Activated T-cell treated with anti-CD3 and anti-CD28 coated beads, Interleukin-2, amount 50 U/mL, for 1 hour (primary cell): ENCODE data around the gene NEDD4.
"Not testable (repeated sequence)": the region's sequence is repeated elsewhere in the genome, so short reads cannot be mapped to it uniquely, and the experiment has no call there.

Source experiments
- DNase-seq: peaks from one replicate; pipeline ENCODE4 v3.0.0-alpha.2; 2020

The NEDD4 gene

GRCh38 chr15:55952501-55953274, 40.7 kb downstream of the NEDD4 start:
- DNase-seq = not testable (repeated sequence)

GRCh38 chr15:55944606-55945005, 48.8 kb downstream of the NEDD4 start:
- not testable (repeated sequence) for DNase-seq

- no peak for DNase-seq
Measured at GRCh38 chr15:55942332-55942731, 51.1 kb downstream of the NEDD4 start.

DNA sequence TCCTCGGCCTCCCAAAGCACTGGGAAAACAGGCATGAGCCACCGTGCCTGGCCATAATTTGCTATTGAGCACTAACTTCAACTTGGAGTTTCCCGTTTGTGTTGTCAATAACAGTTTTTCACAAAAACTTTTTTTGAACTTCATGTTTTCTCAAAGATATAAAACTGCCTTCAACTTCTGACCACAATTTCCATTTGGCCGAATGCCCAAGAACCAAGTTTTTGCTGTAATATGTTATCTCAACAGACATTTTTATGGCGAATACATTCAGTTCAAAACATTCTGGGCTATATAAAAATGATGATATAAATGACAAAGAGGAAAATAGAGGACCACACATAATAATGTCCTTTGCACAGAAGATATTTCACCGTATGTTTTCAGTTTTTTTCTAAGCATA, 56.4 kb downstream of the NEDD4 start:
- DNase-seq = no peak

- no peak for DNase-seq
Measured at GRCh38 chr15:55928955-55929354, 64.5 kb downstream of the NEDD4 start.

DNA sequence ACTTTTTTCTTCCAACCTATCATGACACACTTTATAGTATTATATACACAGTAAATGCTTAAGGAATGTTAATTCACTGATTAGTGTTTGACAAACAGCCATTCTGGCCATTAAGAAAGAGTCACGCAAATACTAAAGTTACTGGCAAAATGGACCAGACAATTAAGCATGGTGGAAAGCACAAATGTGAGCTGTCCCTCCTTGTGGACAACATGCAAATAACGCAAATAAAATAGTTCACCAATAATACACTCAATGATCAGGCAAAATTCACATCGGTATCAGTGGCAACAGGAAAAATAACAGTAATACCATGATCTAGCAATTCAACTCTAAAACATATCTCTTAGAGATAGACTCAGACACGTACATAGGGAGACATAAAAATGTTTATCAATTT, 71.7 kb downstream of the NEDD4 start:
- DNase-seq = no peak

GRCh38 chr15:55917881-55918296, 75.5 kb downstream of the NEDD4 start:
- DNase-seq = no peak

GRCh38 chr15:55916666-55917409, 76.6 kb downstream of the NEDD4 start:
- DNase-seq = no peak

GRCh38 chr15:55915876-55916567, 77.4 kb downstream of the NEDD4 start:
- no peak for DNase-seq

DNA sequence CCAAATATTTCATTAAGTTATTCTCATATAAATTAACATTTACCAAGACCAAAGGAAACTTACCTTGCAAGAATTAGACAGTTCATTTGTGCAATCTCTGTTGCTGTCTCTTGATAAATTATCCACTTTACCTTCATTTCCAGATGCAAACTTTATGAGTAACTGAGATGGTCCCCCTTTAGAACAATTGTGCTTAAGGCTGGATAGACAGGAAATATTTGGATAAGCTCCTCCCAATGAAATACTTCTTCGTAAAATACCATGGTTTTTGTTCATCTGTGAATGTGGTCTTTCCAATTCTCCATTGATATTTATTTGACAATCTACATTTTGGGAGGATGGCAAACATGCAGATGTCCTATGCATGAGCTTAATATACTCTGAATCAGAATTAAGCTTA, 78.2 kb downstream of the NEDD4 start:
- DNase-seq = no peak

- no peak for DNase-seq
Measured at GRCh38 chr15:55914446-55914845, 79.0 kb downstream of the NEDD4 start.

DNA sequence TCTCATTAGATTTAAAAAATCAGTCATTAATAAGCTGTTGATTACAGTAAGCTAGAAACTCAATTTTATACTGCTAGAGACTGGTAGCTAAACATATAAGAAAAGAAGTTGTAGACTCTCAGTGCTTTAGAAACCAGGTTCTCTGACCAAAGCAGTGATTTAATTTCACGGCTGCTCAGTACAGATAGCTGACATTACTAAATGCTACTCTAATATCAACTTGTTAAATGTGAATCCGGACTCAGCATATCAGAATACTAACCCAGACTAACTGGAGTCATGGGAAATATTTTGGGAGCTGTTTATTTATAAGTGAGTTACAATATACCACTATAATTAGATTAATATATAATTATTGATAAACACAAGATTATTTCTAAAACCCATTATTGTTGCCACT, 80.4 kb downstream of the NEDD4 start:
- DNase-seq = no peak

- DNase-seq = no peak
Measured at GRCh38 chr15:55909036-55909811, 84.2 kb downstream of the NEDD4 start.

DNA sequence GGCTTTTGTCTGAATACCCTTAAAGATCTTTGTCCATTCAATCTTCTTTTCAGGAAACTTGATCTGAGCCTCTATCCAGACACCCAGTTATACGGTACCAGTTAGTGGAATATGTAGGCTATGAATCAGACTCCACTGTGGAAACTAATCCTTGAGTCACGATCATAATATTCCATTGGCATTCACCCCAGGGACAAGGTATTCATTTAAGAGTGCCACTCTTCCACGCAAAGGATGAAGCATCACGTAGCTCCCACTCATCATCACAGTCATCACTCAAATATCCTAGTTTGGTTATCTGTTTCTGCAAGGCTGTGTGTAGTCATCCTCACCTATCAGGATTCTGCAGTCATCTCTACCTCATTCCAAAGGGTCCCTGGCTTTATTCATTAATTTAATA, 85.6 kb downstream of the NEDD4 start:
- no peak for DNase-seq

- DNase-seq = no peak
Measured at GRCh38 chr15:55902981-55903380, 90.4 kb downstream of the NEDD4 start.

DNA sequence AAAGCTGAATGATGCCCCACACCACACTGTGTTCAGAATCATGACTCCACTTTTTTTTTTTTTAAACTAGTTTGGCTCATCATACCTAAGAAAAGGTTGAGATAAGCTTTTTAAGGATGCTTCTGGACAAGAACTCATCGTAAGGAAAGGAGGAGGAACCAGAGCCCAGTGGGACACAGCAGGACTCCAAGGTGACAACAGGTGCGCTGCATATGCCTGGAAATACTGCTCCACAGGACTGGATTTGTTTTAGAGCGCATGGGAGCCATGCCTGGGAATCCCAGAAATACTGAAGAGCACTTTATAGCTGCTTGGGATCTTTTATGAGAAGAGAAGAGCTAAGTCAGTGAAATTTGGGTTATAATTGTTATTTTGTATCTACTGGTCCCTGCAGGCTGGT, 93.4 kb downstream of the NEDD4 start:
- no peak for DNase-seq

- no peak for DNase-seq
Measured at GRCh38 chr15:55899537-55899936, 93.9 kb downstream of the NEDD4 start.

GRCh38 chr15:55897560-55898336, 95.7 kb downstream of the NEDD4 start:
- DNase-seq = no peak

DNA sequence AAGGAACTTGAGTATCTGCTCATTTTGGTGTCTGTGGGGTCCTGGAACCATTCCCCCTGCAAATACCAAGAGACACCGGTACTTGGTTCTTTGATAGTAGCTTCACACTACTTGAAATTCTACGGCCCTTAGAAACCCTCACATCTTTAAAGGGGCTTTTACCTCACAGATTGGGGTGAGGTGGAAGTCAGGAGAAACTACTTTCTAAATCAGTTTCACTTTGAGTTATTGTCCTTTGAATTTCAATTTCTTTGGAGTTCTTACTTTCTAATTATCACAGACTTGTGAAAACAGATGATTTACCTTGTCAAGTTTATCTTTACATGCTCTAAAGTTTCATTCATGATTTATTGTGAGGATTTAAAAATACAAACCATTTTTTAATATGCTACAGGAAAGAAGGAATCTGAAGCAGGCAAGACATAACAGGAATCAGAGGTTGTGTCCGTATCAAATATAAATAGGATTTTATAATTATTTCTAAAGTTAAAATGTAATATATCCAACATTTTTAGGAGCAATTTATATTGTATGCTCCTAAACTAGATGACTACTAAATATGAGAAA, 98.9 kb downstream of the NEDD4 start:
- DNase-seq = no peak

GRCh38 chr15:55893852-55894251, 99.6 kb downstream of the NEDD4 start:
- DNase-seq = no peak

- DNase-seq = no peak
Measured at GRCh38 chr15:55891196-55891595, 102.2 kb downstream of the NEDD4 start.

DNA sequence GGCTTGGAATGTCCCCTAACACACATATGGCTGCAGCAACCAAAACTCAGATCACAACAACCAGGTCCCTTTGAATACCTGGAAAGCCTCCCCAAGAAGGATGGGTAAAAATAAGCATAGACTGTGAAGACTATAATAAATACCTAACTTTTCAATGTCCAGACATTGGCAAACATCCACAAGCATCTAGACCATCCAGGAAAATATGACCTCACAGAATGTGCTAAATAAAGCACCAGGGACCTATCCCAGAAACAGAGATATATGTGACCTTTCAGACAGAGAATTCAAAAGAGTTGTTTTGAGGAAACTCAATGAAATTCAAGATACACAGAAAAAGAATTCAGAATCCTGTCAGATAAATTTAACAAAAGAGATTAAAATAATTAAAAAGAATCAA, 109.2 kb downstream of the NEDD4 start:
- DNase-seq = no peak
